Liver (tissue), 3 donors: ENCODE measurements around the gene GALNT8.

Experiments
- ATF3 ChIP-seq: IDR thresholded peaks from 2 replicates; pipeline ENCODE4 v1.6.1; 2016; ENCODE audit warnings: antibody characterized with exemption
- FOXA1 ChIP-seq: IDR thresholded peaks from 2 replicates; pipeline ENCODE4 v1.6.1; 2016; ENCODE audit warnings: antibody characterized with exemption
- GABPA ChIP-seq, 2 donors: IDR thresholded peaks in 1 of 2; conservative IDR thresholded peaks in 1 of 2; 2 replicates each; pipeline ENCODE4 v1.6.1; 2016; ENCODE audit warnings: antibody characterized with exemption in 2 of 2, mild to moderate bottlenecking in 1 of 2, moderate library complexity in 1 of 2
- REST ChIP-seq: IDR thresholded peaks from 2 replicates; pipeline ENCODE4 v1.6.1; 2016; ENCODE audit warnings: antibody characterized with exemption, mild to moderate bottlenecking
- RXRA ChIP-seq, 2 donors: IDR thresholded peaks; 2 replicates each; pipeline ENCODE4 v1.6.1; 2017 to 2018; ENCODE audit warnings: antibody characterized with exemption in 2 of 2, mild to moderate bottlenecking in 1 of 2
- SP1 ChIP-seq: IDR thresholded peaks from 2 replicates; pipeline ENCODE4 v1.6.1; 2018; ENCODE audit warnings: antibody characterized with exemption, mild to moderate bottlenecking
- TF ChIP-seq, protein P1 (sequence below): fragments of 150-350 bp; IDR thresholded peaks from 2 replicates; pipeline ENCODE4 v1.5.1; 2017; ENCODE audit warnings: improper control_type of control experiment, low read depth, low read length; ENCODE audit not compliant: missing input control
- donor health status: healthy.
- donor health status: healthy.

GRCh38 chr12:4763549-4763948 is 43.3 kb downstream of the GALNT8 start:
- TF ChIP-seq SP1 (no peak), FOXA1 (no peak), GABPA (IDR thresholded peaks at IDR 0.05 in 1 of 2, conservative IDR thresholded peaks at IDR 0.05 in 1 of 2) (no peak), ATF3 (no peak), RXRA (IDR thresholded peaks at IDR 0.05) (no peak), REST (no peak)
- TF ChIP-seq, protein P1, sequence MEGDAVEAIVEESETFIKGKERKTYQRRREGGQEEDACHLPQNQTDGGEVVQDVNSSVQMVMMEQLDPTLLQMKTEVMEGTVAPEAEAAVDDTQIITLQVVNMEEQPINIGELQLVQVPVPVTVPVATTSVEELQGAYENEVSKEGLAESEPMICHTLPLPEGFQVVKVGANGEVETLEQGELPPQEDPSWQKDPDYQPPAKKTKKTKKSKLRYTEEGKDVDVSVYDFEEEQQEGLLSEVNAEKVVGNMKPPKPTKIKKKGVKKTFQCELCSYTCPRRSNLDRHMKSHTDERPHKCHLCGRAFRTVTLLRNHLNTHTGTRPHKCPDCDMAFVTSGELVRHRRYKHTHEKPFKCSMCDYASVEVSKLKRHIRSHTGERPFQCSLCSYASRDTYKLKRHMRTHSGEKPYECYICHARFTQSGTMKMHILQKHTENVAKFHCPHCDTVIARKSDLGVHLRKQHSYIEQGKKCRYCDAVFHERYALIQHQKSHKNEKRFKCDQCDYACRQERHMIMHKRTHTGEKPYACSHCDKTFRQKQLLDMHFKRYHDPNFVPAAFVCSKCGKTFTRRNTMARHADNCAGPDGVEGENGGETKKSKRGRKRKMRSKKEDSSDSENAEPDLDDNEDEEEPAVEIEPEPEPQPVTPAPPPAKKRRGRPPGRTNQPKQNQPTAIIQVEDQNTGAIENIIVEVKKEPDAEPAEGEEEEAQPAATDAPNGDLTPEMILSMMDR, result no peak
